ENCODE results near the gene VPS4A.

VPS4A gene

GRCh38 chr16:69363281-69363717 lies 52.1 kb downstream of the VPS4A start:
- DNase-seq (ENCODE audit: low read depth in 3 of 3, low spot score in 1 of 3) = no peak

- DNase-seq (ENCODE audit: low read depth in 3 of 3, low spot score in 1 of 3) = no peak
Measured at GRCh38 chr16:69364088-69364487, 52.9 kb downstream of the VPS4A start.

- no peak for DNase-seq (ENCODE audit: low read depth in 3 of 3, low spot score in 1 of 3)
Measured at GRCh38 chr16:69365901-69366300, 54.8 kb downstream of the VPS4A start.

GRCh38 chr16:69366431-69366830 lies 55.3 kb downstream of the VPS4A start:
- DNase-seq (ENCODE audit: low read depth in 3 of 3, low spot score in 1 of 3) = no peak

GRCh38 chr16:69367980-69368379 lies 56.8 kb downstream of the VPS4A start:
- no peak for DNase-seq (ENCODE audit: low read depth in 3 of 3, low spot score in 1 of 3)

GRCh38 chr16:69368866-69369265 lies 57.7 kb downstream of the VPS4A start:
- no peak for DNase-seq (ENCODE audit: low read depth in 3 of 3, low spot score in 1 of 3)

GRCh38 chr16:69371564-69371963 lies 60.4 kb downstream of the VPS4A start:
- DNase-seq (ENCODE audit: low read depth in 3 of 3, low spot score in 1 of 3) = no peak

- no peak for DNase-seq (ENCODE audit: low read depth in 3 of 3, low spot score in 1 of 3)
Measured at GRCh38 chr16:69373019-69373418, 61.9 kb downstream of the VPS4A start.

Measured in stimulated activated CD4-positive, alpha-beta T cell treated with anti-CD3 and anti-CD28 coated beads, TNF-alpha, amount 100 ng/mL, for 1 hour (primary cell).